Iris pigment epithelial cell (primary cell): ENCODE results near the gene PLCH2.
"Not testable (repeated sequence)": the region's sequence is repeated elsewhere in the genome, so short reads cannot be mapped to it uniquely, and the experiment has no call there.

Experiments
- DNase-seq: peaks from one replicate; pipeline ENCODE4 v3.0.0-alpha.2; 2011; ENCODE audit warnings: low read depth

Gene PLCH2

GRCh38 chr1:2544875-2545640 is 69.0 kb downstream of the PLCH2 start:
- peak; percentile 42 for DNase-seq

DNA sequence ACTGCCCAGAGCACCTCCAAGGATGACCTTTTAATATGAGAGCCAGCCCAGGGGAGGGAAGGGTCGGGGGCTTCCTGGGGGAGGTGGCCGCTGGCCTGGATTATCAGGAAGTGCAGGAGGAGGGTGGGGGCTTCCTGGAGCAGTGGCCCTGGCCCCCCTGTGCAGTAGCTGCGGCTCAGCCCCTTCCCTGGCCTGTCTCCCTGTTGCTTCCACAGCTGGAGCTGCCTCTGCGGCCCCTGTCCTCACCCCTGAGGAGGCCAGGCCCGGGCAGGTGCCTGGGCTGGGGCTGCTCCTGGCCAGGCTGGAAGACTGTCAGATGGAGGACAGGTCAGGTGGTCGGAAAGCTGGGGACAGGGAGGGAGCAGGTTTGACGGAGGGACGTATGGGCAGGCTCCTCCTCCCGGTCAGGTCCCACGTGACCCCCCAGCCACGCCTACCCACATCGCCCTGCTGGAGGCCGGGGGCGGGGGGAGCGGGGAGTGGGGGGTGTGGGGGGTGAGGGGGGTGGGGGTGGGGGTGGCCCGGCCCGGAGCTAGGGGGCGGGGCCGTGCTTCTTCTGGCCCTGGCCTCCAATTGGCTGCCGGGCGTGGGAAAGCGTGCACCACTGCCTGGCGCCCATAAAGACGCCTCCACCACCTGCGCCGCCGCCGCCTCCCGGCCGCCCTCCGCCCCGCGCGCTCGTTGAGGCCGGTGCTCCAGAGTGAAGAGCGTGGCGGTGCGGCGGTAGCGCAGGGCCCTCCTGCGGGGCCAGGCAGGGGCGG is 69.8 kb downstream of the PLCH2 start:
- DNase-seq, result peak; percentile 68

GRCh38 chr1:2546515-2547209 is 70.6 kb downstream of the PLCH2 start:
- DNase-seq, result peak; percentile 63

DNA sequence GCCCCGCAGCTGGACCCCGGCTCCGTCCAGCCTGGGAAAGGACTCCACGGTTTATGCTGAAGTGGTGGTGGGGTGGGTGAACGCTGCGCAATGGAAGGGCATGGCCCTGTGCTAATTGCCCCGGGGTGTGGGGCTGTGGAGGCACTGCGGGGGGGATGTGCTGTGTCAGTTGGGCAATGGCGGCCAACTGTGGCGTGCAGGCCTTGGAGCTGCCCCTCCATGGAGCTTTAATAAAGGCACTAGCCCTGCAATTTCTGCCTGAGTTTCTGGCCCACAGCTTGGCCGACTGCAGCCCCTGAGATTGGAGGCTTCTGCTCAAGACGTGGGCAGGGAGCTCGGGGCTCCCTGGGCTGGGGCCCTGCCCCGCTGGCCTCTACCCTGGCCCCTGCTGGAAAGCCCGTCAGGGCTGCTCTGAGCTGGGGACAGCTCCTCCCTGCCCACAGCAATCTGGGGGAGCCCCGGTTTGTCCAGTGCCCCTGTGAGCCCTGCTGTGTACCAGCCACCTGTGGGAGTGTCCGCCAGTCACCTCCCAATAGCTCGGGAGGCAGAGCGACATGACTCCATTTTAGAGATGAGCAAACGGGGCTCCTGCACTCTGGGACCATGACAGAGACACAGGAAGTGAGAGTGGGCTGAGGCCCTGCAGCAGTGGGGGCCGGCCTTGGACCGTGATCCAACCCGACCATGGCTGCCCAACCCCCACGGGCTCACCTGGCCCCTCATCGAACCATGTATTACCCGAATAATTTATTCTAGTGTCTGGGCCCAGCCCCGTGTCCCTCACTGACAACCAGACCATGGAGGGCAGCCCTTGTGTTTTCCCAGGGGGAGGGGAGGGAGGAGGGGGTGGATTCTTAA is 71.3 kb downstream of the PLCH2 start:
- no peak for DNase-seq

DNA sequence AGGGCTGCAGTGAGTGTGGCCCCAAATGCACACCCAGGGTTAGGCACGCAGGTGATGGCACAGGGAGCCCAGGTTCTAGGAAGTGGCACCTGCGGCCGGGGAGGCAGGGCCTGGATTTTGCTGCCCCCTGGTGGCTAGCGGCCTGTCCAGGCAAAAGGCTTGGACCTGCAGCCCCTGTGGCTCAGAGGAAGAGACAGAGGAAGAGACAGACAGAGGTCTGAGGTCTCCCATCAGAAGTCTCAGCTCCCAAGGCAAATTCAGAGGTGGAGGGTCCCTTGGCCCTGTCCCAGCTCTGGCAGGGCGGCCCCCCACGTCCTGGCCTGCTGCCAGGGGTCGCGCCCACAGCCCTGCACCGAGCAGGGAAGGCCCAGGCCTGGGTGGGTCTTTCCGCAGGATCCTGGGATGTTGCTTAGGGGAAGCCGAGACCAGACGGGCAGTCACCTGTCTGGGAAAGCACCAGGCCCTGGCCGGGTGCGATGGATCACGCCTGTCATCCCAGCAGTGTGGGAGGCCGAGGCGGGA is 72.0 kb downstream of the PLCH2 start:
- DNase-seq, result peak; percentile 59

- DNase-seq, result not testable (repeated sequence)
Observed at GRCh38 chr1:2549367-2550029, 73.4 kb downstream of the PLCH2 start.

DNA sequence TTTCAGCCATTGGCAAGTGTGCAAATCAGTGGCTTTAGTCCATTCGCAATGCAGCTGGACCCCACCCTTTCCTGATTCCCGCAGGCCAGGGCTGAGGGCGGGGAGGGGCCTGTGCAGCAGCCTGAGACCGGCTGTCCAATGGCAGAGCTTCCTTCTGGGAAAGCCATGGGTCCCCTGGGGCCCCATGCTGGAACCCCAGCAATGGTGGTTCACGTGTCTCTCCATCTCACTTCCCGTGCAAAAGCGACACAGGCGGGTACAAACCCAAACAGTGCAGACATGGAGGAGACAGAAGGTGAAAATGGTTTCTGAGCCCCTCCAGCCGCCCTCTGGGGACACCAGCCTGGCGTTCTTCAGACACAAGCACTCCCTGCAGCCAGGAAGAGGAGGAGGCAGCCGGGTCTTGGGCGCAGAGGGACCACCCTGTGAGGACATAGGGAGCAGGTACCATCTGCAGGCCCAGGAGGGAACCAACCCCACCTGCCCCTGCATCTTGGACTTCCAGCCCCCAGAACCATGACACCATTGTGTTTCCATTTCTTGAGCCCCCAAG is 74.3 kb downstream of the PLCH2 start:
- not testable (repeated sequence) for DNase-seq

- not testable (repeated sequence) for DNase-seq
Observed at GRCh38 chr1:2551544-2551943, 75.5 kb downstream of the PLCH2 start.

GRCh38 chr1:2552189-2552588 is 76.1 kb downstream of the PLCH2 start:
- DNase-seq, result no peak

DNA sequence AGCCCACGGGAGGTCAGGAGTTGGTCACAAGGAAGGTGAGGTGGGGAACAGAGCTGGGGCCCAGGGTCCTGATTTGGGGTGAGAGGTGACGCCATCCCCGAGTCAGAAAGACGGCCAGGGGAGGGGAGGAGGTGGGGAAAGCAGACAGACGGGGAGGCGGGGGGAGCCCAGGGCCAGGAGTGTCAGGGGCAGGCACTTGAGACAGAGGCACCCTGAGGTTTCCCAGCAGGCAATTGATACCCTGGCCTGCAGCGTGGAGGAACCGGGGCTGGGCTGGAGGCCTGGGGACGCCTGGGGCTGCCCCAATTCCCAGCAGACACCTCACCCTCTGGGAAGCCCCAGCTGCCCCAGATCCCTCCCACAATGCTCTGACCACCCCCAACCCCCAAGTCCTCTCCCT is 77.0 kb downstream of the PLCH2 start:
- not testable (repeated sequence) for DNase-seq

DNA sequence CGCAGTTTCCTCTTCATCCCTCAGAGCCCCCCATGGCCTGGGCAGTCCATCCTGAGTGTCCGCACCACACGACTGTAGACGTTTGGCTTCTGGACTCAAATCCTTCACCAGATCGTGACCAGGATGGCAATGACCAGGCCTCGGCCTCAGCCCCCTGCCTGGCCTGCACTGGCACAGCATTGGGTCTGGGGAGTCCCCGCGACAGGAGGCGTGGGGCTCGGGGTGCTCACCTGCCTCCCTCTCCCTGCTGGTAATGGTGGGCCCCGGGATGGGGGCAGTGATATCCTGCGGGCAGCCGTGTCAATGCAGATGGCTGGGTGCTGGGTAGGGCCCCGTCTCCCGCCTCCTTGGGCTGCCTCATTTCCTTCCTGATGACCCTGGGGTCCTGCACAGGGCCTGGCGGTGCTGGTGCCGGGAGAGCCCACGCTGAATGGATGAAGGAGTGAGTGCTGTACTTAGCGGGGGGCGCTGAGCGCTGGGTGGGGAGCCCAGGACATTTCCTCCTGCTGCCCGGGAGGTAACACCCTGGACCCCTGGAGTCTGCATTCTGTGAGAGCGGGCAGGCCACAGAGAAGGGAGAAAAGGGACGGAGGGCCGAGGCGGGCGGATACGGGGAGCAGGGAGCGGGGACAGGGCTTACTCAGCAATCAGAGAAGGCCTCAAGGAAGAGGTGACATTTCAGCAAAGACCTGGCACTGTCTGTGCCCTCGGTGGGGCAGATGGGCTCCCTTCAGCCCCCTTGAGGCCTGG is 78.0 kb downstream of the PLCH2 start:
- no peak for DNase-seq

DNA sequence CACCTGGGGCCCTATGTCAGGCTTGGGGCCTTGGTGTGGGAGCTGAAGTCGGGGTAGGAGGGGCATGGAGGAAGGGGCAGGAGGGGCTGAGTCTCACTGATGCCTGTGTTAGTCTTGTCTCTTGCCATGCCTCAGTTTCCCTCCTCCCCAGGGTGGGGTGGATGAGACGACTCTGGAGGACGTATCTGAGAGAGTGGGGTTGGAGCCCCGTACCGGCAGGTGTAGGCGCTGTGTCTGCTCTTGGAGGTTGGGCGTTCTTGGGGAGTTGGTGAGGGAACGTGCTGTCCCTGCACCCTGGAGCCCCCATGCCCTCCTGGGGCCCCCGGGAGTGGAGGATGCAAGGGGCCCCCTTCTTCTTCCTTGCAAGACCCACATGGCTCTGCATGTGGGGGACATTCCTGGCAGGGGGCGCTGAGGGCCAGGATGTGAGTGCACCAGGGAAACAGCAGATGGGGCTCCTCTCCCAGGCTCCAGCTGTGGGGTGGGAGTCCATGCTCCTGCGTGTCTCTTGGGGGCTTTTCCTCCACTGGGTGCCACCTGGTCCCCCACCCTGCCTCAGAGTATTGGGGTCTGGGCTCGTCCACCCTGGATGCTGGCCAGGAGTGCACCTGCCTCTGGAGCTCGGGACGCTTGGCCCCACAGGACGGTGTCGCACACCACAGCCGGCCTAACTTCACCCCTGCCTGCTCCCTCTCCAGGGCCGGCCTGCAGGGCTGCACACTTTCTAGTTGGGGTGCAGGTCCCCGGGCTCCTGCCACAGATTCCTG is 78.7 kb downstream of the PLCH2 start:
- no peak for DNase-seq
